ENCODE data around the gene VTN. TPM values are rescaled to one million over a fixed set of nuclear protein-coding genes. Genes with fewer than 3 reads are reported as not detected.

The VTN gene
- polyA plus RNA-seq, 1 donor (not counting 4 experiments of a cell fraction or from before 2014, with no cell fraction given), result not detected

DNA sequence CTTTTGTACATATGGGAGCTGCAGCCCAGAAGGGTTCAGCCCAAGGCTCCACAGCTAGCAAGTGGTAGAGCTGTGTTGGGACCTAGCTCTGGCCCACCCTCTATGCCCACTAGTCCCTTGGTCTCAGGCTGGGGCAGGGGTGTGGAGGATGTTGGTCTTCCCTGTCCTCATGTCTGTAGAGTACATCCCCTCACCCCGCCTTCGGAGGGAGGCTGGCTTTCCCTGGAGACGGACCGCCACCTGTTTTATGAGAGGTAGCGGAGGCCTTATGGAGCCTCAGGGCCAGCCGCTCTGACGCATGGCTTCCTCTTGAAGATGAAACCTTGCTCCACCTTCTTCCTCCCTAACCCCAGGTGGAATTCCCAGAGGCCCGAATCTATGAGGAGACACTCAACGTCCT is 26.1 kb downstream of the VTN start:
- no peak for TF ChIP-seq EZH2 (IDR thresholded peaks at IDR 0.05; ENCODE audit: low read length)
- TF ChIP-seq, protein P1, sequence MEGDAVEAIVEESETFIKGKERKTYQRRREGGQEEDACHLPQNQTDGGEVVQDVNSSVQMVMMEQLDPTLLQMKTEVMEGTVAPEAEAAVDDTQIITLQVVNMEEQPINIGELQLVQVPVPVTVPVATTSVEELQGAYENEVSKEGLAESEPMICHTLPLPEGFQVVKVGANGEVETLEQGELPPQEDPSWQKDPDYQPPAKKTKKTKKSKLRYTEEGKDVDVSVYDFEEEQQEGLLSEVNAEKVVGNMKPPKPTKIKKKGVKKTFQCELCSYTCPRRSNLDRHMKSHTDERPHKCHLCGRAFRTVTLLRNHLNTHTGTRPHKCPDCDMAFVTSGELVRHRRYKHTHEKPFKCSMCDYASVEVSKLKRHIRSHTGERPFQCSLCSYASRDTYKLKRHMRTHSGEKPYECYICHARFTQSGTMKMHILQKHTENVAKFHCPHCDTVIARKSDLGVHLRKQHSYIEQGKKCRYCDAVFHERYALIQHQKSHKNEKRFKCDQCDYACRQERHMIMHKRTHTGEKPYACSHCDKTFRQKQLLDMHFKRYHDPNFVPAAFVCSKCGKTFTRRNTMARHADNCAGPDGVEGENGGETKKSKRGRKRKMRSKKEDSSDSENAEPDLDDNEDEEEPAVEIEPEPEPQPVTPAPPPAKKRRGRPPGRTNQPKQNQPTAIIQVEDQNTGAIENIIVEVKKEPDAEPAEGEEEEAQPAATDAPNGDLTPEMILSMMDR (optimal IDR thresholded peaks at IDR 0.05 in 1 of 3, IDR thresholded peaks at IDR 0.05 in 1 of 3, conservative IDR thresholded peaks at IDR 0.05 in 1 of 3; ENCODE audit: extremely low read depth in 1 of 3, insufficient read depth in 2 of 3, low read length in 3 of 3), result no peak

DNA sequence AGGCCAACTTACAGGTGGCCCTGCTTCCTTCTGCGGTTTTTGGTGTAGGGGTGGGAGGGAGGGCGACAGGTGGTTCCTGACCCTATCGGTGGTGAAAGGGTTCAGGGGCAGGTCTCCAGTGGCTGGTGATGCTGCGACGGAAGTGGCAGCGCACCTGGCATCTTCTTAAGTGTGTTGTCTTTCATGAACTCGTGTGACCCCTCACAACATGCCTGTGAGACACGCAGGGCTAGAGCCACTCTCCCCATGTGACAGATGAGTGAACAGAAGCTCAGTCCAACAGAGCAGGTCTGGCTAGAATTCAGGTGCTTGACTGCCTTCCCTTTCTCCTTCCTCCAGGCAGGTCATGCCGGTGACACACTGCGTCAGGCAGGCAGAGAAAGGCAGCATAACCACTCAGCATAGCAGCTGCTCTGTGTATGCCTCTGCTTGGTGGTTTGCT is 26.6 kb downstream of the VTN start:
- dilution Hi-C loops (cut with MboI; ENCODE audit: extremely low pct_ligation_motif_present, low sequenced_read_pairs), result no loop called here
- no peaks in the 10 kb centered on the region for H3K9me3 ChIP-seq (ENCODE audit: control insufficient read depth, low read depth, low read length)
- DNase-seq (ENCODE audit: low read depth, low spot score), result no peak
- H3K4me2 ChIP-seq (ENCODE audit: control insufficient read depth, extremely low read depth, insufficient read depth, low read depth, low read length), result no peak overlapping the region
- no peak overlapping the region for H3K9ac ChIP-seq (ENCODE audit: control insufficient read depth, extremely low read depth, insufficient read depth, low read length)
- no peaks in the 10 kb centered on the region for H3K27me3 ChIP-seq (ENCODE audit: control insufficient read depth, extremely low read depth, insufficient read depth, low read length)
- H2AFZ ChIP-seq (ENCODE audit: control insufficient read depth, low read length), result no peak overlapping the region
- peaks cover 25% of the 10 kb centered on the region for H3K79me2 ChIP-seq (ENCODE audit: control insufficient read depth, insufficient read depth, low read length)
- H3K36me3 ChIP-seq (ENCODE audit: control insufficient read depth in 2 of 2, extremely low read depth in 1 of 2, insufficient read depth in 2 of 2, low read length in 2 of 2), result peaks cover 65 to 66% of the 10 kb centered on the region in 2 experiments
- H3K4me1 ChIP-seq (ENCODE audit: control insufficient read depth, extremely low read depth, insufficient read depth, low read length), result peaks cover 36% of the 10 kb centered on the region
- peaks cover 9% of the 10 kb centered on the region for H4K20me1 ChIP-seq (ENCODE audit: control insufficient read depth, extremely low read depth, insufficient read depth, low read length)
- TF ChIP-seq EZH2 (IDR thresholded peaks at IDR 0.05; ENCODE audit: low read length), result no peak
- TF ChIP-seq, protein P1 (optimal IDR thresholded peaks at IDR 0.05 in 1 of 3, IDR thresholded peaks at IDR 0.05 in 1 of 3, conservative IDR thresholded peaks at IDR 0.05 in 1 of 3; ENCODE audit: extremely low read depth in 1 of 3, insufficient read depth in 2 of 3, low read length in 3 of 3), result no peak
- FAIRE-seq, result no peak
- no peak overlapping the region for H3K4me3 ChIP-seq (ENCODE audit: control insufficient read depth in 2 of 3, extremely low read depth in 1 of 3, insufficient read depth in 2 of 3, low read depth in 1 of 3, low read length in 3 of 3)
- H3K9me1 ChIP-seq (ENCODE audit: control insufficient read depth, extremely low read depth, insufficient read depth, low read length), result peaks cover 4% of the 10 kb centered on the region
- no peak overlapping the region for H3K27ac ChIP-seq (ENCODE audit: control insufficient read depth, insufficient read depth, low read length)

More for the DNA sequence above, 26.1 kb downstream of the VTN start:
- peaks cover 21% of the 10 kb centered on the region for H3K79me2 ChIP-seq (ENCODE audit: control insufficient read depth, insufficient read depth, low read length)
- dilution Hi-C loops (cut with MboI; ENCODE audit: extremely low pct_ligation_motif_present, low sequenced_read_pairs), result no loop called here
- H2AFZ ChIP-seq (ENCODE audit: control insufficient read depth, low read length), result no peak overlapping the region
- no peak for FAIRE-seq
- peaks cover 33% of the 10 kb centered on the region for H3K4me1 ChIP-seq (ENCODE audit: control insufficient read depth, extremely low read depth, insufficient read depth, low read length)
- peaks cover 66 to 70% of the 10 kb centered on the region in 2 experiments for H3K36me3 ChIP-seq (ENCODE audit: control insufficient read depth in 2 of 2, extremely low read depth in 1 of 2, insufficient read depth in 2 of 2, low read length in 2 of 2)
- no peak for DNase-seq (ENCODE audit: low read depth, low spot score)
- no peaks in the 10 kb centered on the region for H3K9me3 ChIP-seq (ENCODE audit: control insufficient read depth, low read depth, low read length)
- H3K4me3 ChIP-seq (ENCODE audit: control insufficient read depth in 2 of 3, extremely low read depth in 1 of 3, insufficient read depth in 2 of 3, low read depth in 1 of 3, low read length in 3 of 3), result no peak overlapping the region
- H4K20me1 ChIP-seq (ENCODE audit: control insufficient read depth, extremely low read depth, insufficient read depth, low read length), result peaks cover 6% of the 10 kb centered on the region
- H3K9me1 ChIP-seq (ENCODE audit: control insufficient read depth, extremely low read depth, insufficient read depth, low read length), result peaks cover 3% of the 10 kb centered on the region
- no peak overlapping the region for H3K4me2 ChIP-seq (ENCODE audit: control insufficient read depth, extremely low read depth, insufficient read depth, low read depth, low read length)
- no peak overlapping the region for H3K27ac ChIP-seq (ENCODE audit: control insufficient read depth, insufficient read depth, low read length)
- H3K9ac ChIP-seq (ENCODE audit: control insufficient read depth, extremely low read depth, insufficient read depth, low read length), result no peak overlapping the region
- H3K27me3 ChIP-seq (ENCODE audit: control insufficient read depth, extremely low read depth, insufficient read depth, low read length), result no peaks in the 10 kb centered on the region

Measured in keratinocyte (primary cell).